GM15510 (cell line): ENCODE measurements around the gene THBD.

Experiments
- POLR2A ChIP-seq: IDR thresholded peaks from 3 replicates; pipeline ENCODE4 v1.6.1; 2011; ENCODE audit warnings: borderline replicate concordance; ENCODE audit not compliant: insufficient read length; ENCODE audit errors: extremely low read depth

THBD gene

GRCh38 chr20:23018941-23019340 is 30.5 kb downstream of the THBD start:
- no peak for TF ChIP-seq POLR2A

- no peak for TF ChIP-seq POLR2A
Observed at GRCh38 chr20:23018432-23018831, 31.0 kb downstream of the THBD start.

GRCh38 chr20:23017516-23017915 is 32.0 kb downstream of the THBD start:
- no peak for TF ChIP-seq POLR2A

GRCh38 chr20:23013429-23013828 is 36.0 kb downstream of the THBD start:
- no peak for TF ChIP-seq POLR2A

GRCh38 chr20:23011008-23011721 is 38.3 kb downstream of the THBD start:
- no peak for TF ChIP-seq POLR2A

- no peak for TF ChIP-seq POLR2A
Observed at GRCh38 chr20:23010096-23010495, 39.4 kb downstream of the THBD start.

GRCh38 chr20:23009636-23010035 is 39.8 kb downstream of the THBD start:
- TF ChIP-seq POLR2A = no peak

GRCh38 chr20:23008667-23009066 is 40.8 kb downstream of the THBD start:
- TF ChIP-seq POLR2A = no peak

GRCh38 chr20:23007886-23008655 is 41.4 kb downstream of the THBD start:
- no peak for TF ChIP-seq POLR2A

- TF ChIP-seq POLR2A = no peak
Observed at GRCh38 chr20:23007462-23007861, 42.0 kb downstream of the THBD start.

GRCh38 chr20:23005776-23006175 is 43.7 kb downstream of the THBD start:
- no peak for TF ChIP-seq POLR2A

GRCh38 chr20:23003881-23004460 is 45.5 kb downstream of the THBD start:
- no peak for TF ChIP-seq POLR2A

GRCh38 chr20:23003077-23003635 is 46.3 kb downstream of the THBD start:
- no peak for TF ChIP-seq POLR2A

GRCh38 chr20:23002276-23002675 is 47.2 kb downstream of the THBD start:
- no peak for TF ChIP-seq POLR2A

GRCh38 chr20:23000232-23000947 is 49.1 kb downstream of the THBD start:
- TF ChIP-seq POLR2A = no peak
